Measurements from ENCODE around the gene SEPTIN6.

SEPTIN6 gene

GRCh38 chrX:119648421-119648775 lies 44.6 kb downstream of the SEPTIN6 start:
- DNase-seq (ENCODE audit: low spot score): no peak

GRCh38 chrX:119647552-119648420 lies 45.2 kb downstream of the SEPTIN6 start:
- peak; percentile 75 for DNase-seq (ENCODE audit: low spot score)

- DNase-seq (ENCODE audit: low spot score): no peak
Observed at GRCh38 chrX:119647089-119647488, 45.9 kb downstream of the SEPTIN6 start.

- no peak for DNase-seq (ENCODE audit: low spot score)
Observed at GRCh38 chrX:119646515-119646914, 46.5 kb downstream of the SEPTIN6 start.

GRCh38 chrX:119643696-119644095 lies 49.3 kb downstream of the SEPTIN6 start:
- DNase-seq (ENCODE audit: low spot score): no peak

Measured in CD4-positive, alpha-beta T cell treated with Interleukin-15 for 4 hours (primary cell).